Heart left ventricle (tissue), 16 donors: ENCODE measurements around the gene RPS3A. TPM values are rescaled to one million over a fixed set of nuclear protein-coding genes. Genes with fewer than 3 reads are reported as not detected.

Experiments used
- ATAC-seq, 4 donors: fragments of 200-7000 bp; cut with Tn5 transposase; one replicate each; pipeline ENCODE4 v1.9.1; 2020 to 2022; ENCODE audit warnings: moderate library complexity in 4 of 4, mild to moderate bottlenecking in 3 of 4, moderate number of reproducible peaks in 1 of 4
- DNase-seq, 5 donors: peaks; one replicate each; pipeline ENCODE4 v3.0.0-alpha.2; 2020
- H3K27ac ChIP-seq, 12 donors: fragments of 200-600 bp; sonication (generic) in 4 of 12; one replicate each; pipeline versions ENCODE4 v1.5.0 to v1.8.0; 2016 to 2022; ENCODE audit warnings: mild to moderate bottlenecking in 2 of 12
- H3K27me3 ChIP-seq, 9 donors: fragments of 200-600 bp; sonication (generic) in 2 of 9; one replicate each; pipeline versions ENCODE4 v1.5.1 to v1.8.0; 2016 to 2022; ENCODE audit warnings: mild to moderate bottlenecking in 3 of 9
- H3K36me3 ChIP-seq, 9 donors: fragments of 200-600 bp; sonication (generic) in 2 of 9; one replicate each; pipeline versions ENCODE4 v1.5.0 to v1.8.0; 2018 to 2022; ENCODE audit warnings: mild to moderate bottlenecking in 2 of 9
- H3K4me1 ChIP-seq, 12 donors: fragments of 200-600 bp; sonication (generic) in 4 of 12; one replicate each; pipeline versions ENCODE4 v1.5.0 to v1.8.0; 2016 to 2022; ENCODE audit warnings: mild to moderate bottlenecking in 3 of 12
- H3K4me3 ChIP-seq, 12 donors: fragments of 200-600 bp; sonication (generic) in 4 of 12; one replicate each; pipeline versions ENCODE4 v1.5.0 to v1.8.0; 2017 to 2022; ENCODE audit warnings: mild to moderate bottlenecking in 9 of 12, moderate library complexity in 4 of 12
- H3K9me3 ChIP-seq, 12 donors: fragments of 200-600 bp; sonication (generic) in 4 of 12; one replicate each; pipeline versions ENCODE4 v1.5.0 to v1.8.0; 2016 to 2022; ENCODE audit warnings: mild to moderate bottlenecking in 1 of 12
- POLR2A ChIP-seq, 2 donors: fragments of 450-650 bp; IDR thresholded peaks; one replicate each; pipeline ENCODE4 v1.6.1; 2017; ENCODE audit warnings: antibody characterized with exemption in 2 of 2, mild to moderate bottlenecking in 2 of 2, moderate library complexity in 2 of 2
- WGBS, 4 donors: extraction: QIAGEN DNeasy Blood & Tissue Kit in 2 of 4; methylation state at CpG; one replicate each; pipeline versions ENCODE4 v1.1.5 to v1.1.7; 2013 to 2018; 5-methylcytosine and 5-hydroxymethylcytosine counted together
- intact Hi-C, 10 donors: fragments of 100-400 bp; cut with DNase I; formaldehyde crosslinking; loops; one replicate each; pipeline versions ENCODE4 v1.11.1 to v1.14.2; 2022
- polyA plus RNA-seq, 2 donors: library from polyadenylated mRNA; stranded (reverse); fragments of 200-250 nt; gene quantifications; one replicate each; pipeline ENCODE4 v1.2.3, GENCODE V29; 2013
- total RNA-seq, 9 donors: library from RNA; depleted of rRNA in 2 of 9; stranded (reverse); fragments of >200 nt in 2 of 9; fragmentation: NEBNext Ultra II Directional in 3 of 9; extraction: Animal tissue kit (Norgen Biotek cat#: 25700) in 3 of 9; gene quantifications; one replicate each; pipeline versions ENCODE4 v1.1.0 to v1.2.4, GENCODE V29; 2016 to 2023
- TF ChIP-seq, protein P1 (sequence below), 12 donors: fragments of 200-600 bp; sonication (generic) in 4 of 12; IDR thresholded peaks; one replicate each; pipeline versions ENCODE4 v1.5.0 to v1.8.0; 2018 to 2022; ENCODE audit warnings: antibody characterized with exemption in 12 of 12, mild to moderate bottlenecking in 5 of 12
- donor health status: ischemic (EF 13 %, LVEDD 7.1; RV severe dilation, severe dysfunction).
- donor health status: healthy with polysubstance abuse.
- donor health status: DM: no; HTN: yes; CAD: no.
- donor health status: DM: no; HTN: no; CAD: no.
- donor health status: ischemic (EF 25% LVEDD 6.9; RV normal size, moderate dysfunction).
- donor health status: ischemic (EF 25% LVEDD 5.7; RV mildly dilated, moderate dysfunction).
- donor health status: healthy.
- donor health status: DM: yes; HTN: yes; CAD: no.
- donor health status: ischemic (EF 35%, LVEDD 5.7; RV mildly dilated, moderate dysfunction).
- donor health status: nonischemic (EF 11% LVEDD 7.7; RV severe dilation, severe dysfunction).
- donor health status: DM: yes; HTN: yes; CAD: no.
- donor health status: PGD.
- donor health status: ischemic (EF 29% LVEDD 5.4; RV normal size, mild dysfunction).
- donor health status: nonischemic (EF 23%, LVEDD 6.1; RV moderate dilation, normal function).

RPS3A gene
- total and polyA plus RNA-seq, 11 donors, result 726 to 2,393 (median 1,064) TPM

DNA sequence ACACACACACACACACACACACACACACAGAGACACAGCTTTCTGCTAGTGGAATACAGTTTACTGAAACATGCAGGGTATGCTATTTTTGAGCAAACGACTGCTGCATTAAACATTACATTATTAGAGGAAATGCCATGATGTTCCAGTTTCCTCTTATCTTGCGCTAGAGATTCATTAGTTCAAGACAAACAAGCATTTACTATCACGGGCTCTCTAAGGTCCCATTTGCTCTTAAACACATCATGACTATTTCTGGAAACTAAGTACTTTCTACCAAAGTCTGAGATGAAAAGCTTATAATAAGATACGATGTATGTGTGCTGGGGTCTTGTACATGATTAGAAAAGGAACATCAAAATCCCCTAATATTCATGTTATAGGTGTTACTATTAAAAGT lies 48.8 kb downstream of the RPS3A start:
- Histone ChIP-seq H3K4me1 (peaks cover 0 to 17% (median 2%) of the 10 kb centered on the region in 12 donors), H3K27ac (no peak overlapping the region), H3K9me3 (no peaks in the 10 kb centered on the region), H3K36me3 (peaks cover 0 to 68% (median 40%) of the 10 kb centered on the region in 9 donors), H3K27me3 (no peaks in the 10 kb centered on the region), H3K4me3 (no peak overlapping the region)
- DNase-seq (no peak), ATAC-seq (no peak)
- intact Hi-C loops, result no loop called here
- WGBS, 4 donors, result 66 to 85% (median 80%) methylated on average over 4 of the region's 4 CpGs
- no peak for TF ChIP-seq POLR2A (IDR thresholded peaks at IDR 0.05)
- TF ChIP-seq, protein P1, sequence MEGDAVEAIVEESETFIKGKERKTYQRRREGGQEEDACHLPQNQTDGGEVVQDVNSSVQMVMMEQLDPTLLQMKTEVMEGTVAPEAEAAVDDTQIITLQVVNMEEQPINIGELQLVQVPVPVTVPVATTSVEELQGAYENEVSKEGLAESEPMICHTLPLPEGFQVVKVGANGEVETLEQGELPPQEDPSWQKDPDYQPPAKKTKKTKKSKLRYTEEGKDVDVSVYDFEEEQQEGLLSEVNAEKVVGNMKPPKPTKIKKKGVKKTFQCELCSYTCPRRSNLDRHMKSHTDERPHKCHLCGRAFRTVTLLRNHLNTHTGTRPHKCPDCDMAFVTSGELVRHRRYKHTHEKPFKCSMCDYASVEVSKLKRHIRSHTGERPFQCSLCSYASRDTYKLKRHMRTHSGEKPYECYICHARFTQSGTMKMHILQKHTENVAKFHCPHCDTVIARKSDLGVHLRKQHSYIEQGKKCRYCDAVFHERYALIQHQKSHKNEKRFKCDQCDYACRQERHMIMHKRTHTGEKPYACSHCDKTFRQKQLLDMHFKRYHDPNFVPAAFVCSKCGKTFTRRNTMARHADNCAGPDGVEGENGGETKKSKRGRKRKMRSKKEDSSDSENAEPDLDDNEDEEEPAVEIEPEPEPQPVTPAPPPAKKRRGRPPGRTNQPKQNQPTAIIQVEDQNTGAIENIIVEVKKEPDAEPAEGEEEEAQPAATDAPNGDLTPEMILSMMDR (IDR thresholded peaks at IDR 0.05), result no peak

DNA sequence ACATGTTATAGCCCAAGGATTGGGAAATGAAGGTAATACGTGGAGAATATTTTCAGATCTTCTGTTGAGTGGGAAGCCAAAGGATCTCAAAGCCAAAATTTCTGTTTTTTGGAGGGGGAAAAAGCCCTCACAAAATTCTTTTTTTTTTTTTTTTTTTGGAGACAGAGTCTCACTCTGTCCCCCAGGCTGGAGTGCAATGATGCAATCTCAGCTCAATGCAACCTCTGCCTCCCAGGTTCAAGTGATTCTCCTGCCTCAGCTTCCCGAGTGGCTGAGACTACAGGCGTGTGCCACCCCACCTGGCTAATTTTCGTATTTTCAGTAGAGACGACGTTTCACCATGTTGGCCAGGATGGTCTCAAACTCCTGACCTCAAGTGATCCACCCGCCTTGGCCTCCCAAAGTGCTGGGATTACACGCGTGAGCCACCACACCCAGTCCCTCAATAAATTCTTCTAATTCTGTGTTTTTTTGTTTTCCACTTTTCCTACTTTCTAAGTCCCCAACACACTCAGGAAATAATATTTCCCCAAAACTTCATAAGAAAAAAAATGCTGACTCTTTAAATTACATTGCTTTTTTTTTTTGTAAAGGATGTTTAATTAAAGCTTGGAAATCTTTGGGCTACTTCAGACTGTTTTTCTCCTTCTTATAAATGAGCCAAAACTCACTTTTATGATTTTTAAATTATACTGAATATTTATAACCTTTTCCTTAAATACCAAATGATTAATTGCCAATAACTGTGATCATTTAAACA lies 51.6 kb downstream of the RPS3A start:
- intact Hi-C loops, result no loop called here
- H3K36me3 ChIP-seq, result peaks cover 0 to 58% (median 38%) of the 10 kb centered on the region in 9 donors
- DNase-seq (no peak), ATAC-seq (no peak)
- H3K4me3 ChIP-seq, result no peak overlapping the region
- peaks cover 0 to 6% (median 0%) of the 10 kb centered on the region in 12 donors for H3K4me1 ChIP-seq
- H3K27ac ChIP-seq, result no peak overlapping the region
- 94 to 96% (median 95%) methylated on average over 9 of the region's 9 CpGs for WGBS, 4 donors
- no peaks in the 10 kb centered on the region for H3K9me3 ChIP-seq
- TF ChIP-seq POLR2A (IDR thresholded peaks at IDR 0.05), result no peak
- TF ChIP-seq, protein P1 (IDR thresholded peaks at IDR 0.05), result no peak
- H3K27me3 ChIP-seq, result no peaks in the 10 kb centered on the region

DNA sequence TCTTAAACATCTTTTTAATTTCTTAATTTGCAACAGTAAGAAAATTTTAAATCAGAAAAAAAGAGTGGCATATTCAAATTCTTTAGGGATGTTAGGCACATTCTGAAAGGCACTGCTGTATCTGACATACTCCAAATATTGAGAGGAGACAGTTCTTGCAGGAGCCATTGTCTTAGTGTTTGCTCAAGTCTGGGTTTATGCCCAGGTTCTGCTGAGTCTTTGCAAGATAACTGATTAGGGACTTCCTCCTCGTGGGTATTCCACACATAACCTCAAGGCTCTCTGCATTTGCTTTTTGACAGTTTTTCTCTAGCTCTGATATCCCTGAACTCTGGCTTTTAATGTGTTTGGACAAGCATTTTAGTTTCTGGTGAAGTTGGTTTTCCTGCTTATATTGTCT lies 52.6 kb downstream of the RPS3A start:
- Histone ChIP-seq H3K36me3 (peaks cover 0 to 52% (median 30%) of the 10 kb centered on the region in 9 donors), H3K4me3 (no peak overlapping the region), H3K27ac (no peak overlapping the region), H3K27me3 (no peaks in the 10 kb centered on the region), H3K4me1 (peaks cover 0 to 6% (median 0%) of the 10 kb centered on the region in 12 donors), H3K9me3 (no peaks in the 10 kb centered on the region)
- no peak for DNase-seq
- intact Hi-C loops, result no loop called here
- no peak for ATAC-seq
- WGBS, 4 donors, result 18 to 30% (median 25%) methylated on average over 1 of the region's 1 CpG
- no peak for TF ChIP-seq POLR2A (IDR thresholded peaks at IDR 0.05)
- TF ChIP-seq, protein P1 (IDR thresholded peaks at IDR 0.05), result no peak

DNA sequence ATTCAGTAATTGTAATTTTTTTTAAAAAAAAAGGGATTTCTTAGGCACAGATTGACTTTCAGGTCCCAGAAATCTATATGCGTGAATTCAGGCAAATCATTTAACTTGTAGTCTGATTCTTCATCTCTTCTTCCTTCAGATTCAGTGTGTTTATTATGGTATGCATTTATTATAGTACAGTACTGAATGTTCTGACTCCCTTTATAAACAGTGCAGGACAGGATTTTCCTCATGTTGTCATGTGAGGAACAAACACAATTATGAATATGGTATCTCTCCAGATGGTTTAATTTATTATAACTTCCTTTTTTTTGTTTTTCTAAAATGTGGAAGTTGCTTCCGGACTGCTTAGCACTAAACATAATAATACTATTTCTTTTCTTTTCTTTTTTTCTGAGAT lies 54.2 kb downstream of the RPS3A start:
- H3K27me3 ChIP-seq, result no peaks in the 10 kb centered on the region
- no peak overlapping the region for H3K27ac ChIP-seq
- no peak for ATAC-seq

More for the DNA sequence above, 54.2 kb downstream of the RPS3A start:
- TF ChIP-seq, protein P1 (IDR thresholded peaks at IDR 0.05), result no peak
- TF ChIP-seq POLR2A (IDR thresholded peaks at IDR 0.05), result no peak
- intact Hi-C loops, result no loop called here
- H3K4me3 ChIP-seq, result no peak overlapping the region
- DNase-seq, result no peak
- H3K9me3 ChIP-seq, result peaks cover 0 to 5% (median 0%) of the 10 kb centered on the region in 12 donors
- 87 to 92% (median 88%) methylated on average over 2 of the region's 2 CpGs for WGBS, 4 donors
- H3K36me3 ChIP-seq, result peaks cover 0 to 51% (median 20%) of the 10 kb centered on the region in 9 donors
- H3K4me1 ChIP-seq, result peaks cover 0 to 6% (median 0%) of the 10 kb centered on the region in 12 donors

Other genes starting within 250 kb of the RPS3A start
- 10 to 100 TPM; 16.7 to 35.1 (median 25.6) TPM for gene LRBA, start 84.3 kb upstream of the RPS3A start, total RNA-seq
- 1 to 10 TPM; 6.5 to 9.7 TPM for gene LRBA, start 84.3 kb upstream of the RPS3A start, polyA plus RNA-seq
- not detected for gene PRSS48, start 177.5 kb downstream of the RPS3A start, total RNA-seq
- not detected for gene PRSS48, start 177.5 kb downstream of the RPS3A start, polyA plus RNA-seq
- 100 to 1,000 TPM in 8 of 9 donors, 10 to 100 TPM in 1; 91.1 to 173 (median 139) TPM for gene SH3D19, start 226.0 kb downstream of the RPS3A start, total RNA-seq
- gene SH3D19, start 226.0 kb downstream of the RPS3A start, polyA plus RNA-seq, result 10 to 100 TPM; 60.4 to 61.7 TPM